GM06990 (cell line): ENCODE data around the gene FAM20C.

Source experiments
- DNase-seq: peaks from one replicate; pipeline ENCODE4 v3.0.0-alpha.2; 2011; ENCODE audit not compliant: insufficient read length; ENCODE audit errors: extremely low read depth
- H3K27me3 ChIP-seq: replicated peaks from 2 replicates; pipeline ENCODE4 v1.6.0; 2011; ENCODE audit warnings: low read length; ENCODE audit not compliant: control insufficient read depth, insufficient read depth
- H3K36me3 ChIP-seq: 2 replicates; pipeline ENCODE4 v1.5.1; 2011; ENCODE audit warnings: low read length; ENCODE audit not compliant: control insufficient read depth, insufficient read depth
- H3K4me3 ChIP-seq: replicated peaks from 2 replicates; pipeline ENCODE4 v1.5.1; 2011; ENCODE audit warnings: low read depth, mild to moderate bottlenecking, control low read depth, low read length
- CTCF ChIP-seq: IDR thresholded peaks from 2 replicates; pipeline ENCODE4 v1.5.1; 2011; ENCODE audit warnings: low read length, control low read depth, mild to moderate bottlenecking, inconsistent platforms; ENCODE audit not compliant: insufficient read depth, poor library complexity, severe bottlenecking

FAM20C gene

DNA sequence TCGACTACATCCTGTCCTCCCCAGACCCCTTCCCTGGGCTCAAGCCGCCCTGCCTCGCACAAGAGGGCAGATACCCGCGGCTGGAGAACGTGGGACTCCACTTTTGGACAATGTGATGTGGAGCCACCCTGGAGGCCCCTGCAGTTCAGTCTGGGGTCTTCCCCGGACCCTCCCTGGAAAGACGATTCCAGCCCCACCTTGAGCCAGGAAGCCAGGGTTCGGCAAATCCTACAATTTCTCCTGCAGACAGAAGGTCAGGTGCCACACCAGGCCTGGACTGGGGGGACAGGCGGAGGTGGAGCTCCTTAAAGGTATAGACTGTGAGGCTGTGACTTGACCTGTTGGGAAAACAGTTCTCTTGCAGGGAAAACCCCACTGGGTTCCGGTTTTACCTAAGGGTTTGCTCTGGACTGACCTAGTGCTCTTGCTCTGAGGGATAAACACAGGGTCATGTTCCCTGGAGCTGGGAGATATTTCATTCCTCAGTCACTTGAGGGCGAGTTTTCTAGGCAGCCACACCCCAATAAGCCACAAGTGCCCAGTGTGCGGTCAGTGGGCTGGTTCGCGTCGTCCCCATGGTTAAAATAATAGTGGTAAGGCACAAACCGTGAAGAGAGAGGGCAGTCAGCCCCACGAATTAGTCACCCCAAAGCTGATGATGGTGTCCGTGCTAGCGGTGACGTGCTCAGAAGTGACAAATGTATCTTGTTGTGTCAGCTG, 99.2 kb downstream of the FAM20C start:
- no peak overlapping the region for H3K4me3 ChIP-seq
- no peak for TF ChIP-seq CTCF
- no peaks in the 10 kb centered on the region for H3K36me3 ChIP-seq
- H3K27me3 ChIP-seq = no peaks in the 10 kb centered on the region
- DNase-seq = no peak

- Histone ChIP-seq H3K27me3 (no peaks in the 10 kb centered on the region), H3K4me3 (no peak overlapping the region), H3K36me3 (no peaks in the 10 kb centered on the region)
- no peak for DNase-seq
- no peak for TF ChIP-seq CTCF
Measured at GRCh38 chr7:292226-292625, 99.9 kb downstream of the FAM20C start.

DNA sequence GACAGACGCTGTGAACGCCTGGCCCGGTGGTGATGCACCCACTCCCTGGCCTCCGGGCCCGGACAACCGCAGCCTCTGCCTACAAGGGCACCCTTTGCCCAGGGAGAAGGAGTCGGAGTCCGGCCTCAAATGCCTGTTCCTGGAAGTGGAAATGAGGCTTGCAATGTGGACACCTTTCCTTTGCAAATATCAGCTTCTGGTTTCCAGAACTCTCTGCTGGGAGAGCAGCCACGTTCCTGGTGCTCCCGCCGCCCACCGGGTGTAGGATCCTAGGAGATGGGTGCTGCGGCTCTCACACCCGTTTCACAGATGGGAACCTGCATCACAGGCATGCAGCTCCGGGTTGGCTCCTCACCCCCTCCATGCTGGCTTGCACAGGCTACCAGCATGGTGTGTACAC, 100.5 kb downstream of the FAM20C start:
- Histone ChIP-seq H3K27me3 (no peaks in the 10 kb centered on the region), H3K36me3 (no peaks in the 10 kb centered on the region), H3K4me3 (no peak overlapping the region)
- TF ChIP-seq CTCF = no peak
- no peak for DNase-seq

- no peak for TF ChIP-seq CTCF
- Histone ChIP-seq H3K4me3 (no peak overlapping the region), H3K27me3 (no peaks in the 10 kb centered on the region)
Measured at GRCh38 chr7:293681-294439, 101.5 kb downstream of the FAM20C start.

DNA sequence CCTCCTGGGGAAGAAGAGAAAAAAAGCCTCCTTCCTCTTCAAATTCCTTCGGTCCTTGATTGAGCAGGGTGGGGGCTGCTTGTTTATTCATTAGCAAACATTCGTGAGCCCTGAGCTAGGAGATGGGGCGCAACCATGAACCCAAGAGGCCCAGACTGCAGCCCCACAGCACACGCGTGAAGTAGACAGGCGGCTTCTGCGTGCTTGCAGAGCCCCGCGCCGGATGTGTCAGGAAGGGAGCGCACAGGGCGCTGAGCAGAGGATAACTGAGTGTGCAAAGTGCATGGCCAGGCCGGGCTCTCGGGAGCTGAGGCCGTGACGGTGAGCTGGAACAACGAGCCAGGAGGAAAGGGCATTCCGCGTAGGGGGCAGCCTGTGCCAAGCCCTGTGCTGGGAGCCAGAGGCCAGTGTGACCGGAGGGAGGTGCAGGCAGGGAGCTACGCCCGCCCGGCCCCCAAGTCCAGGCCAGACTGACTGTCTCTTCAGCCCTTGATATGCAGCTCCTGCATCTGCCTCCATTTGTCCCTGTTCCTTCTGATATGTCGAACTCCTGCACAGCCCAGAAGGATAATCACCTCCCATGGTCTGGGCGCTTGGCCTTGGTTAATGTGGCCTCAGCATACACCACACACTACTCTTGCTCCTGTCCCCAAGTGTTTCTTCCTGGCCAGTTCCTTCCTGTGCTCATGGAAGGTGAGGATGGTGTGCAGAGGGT, 102.2 kb downstream of the FAM20C start:
- TF ChIP-seq CTCF = no peak
- Histone ChIP-seq H3K4me3 (no peak overlapping the region), H3K27me3 (no peaks in the 10 kb centered on the region), H3K36me3 (no peaks in the 10 kb centered on the region)
- no peak for DNase-seq

More at GRCh38 chr7:293681-294439, 101.5 kb downstream of the FAM20C start:
- no peaks in the 10 kb centered on the region for H3K36me3 ChIP-seq
- no peak for DNase-seq
